SU-DHL-6 (cell line): Measurements from ENCODE around the gene ARHGAP26.

Source experiments
- H2AFZ ChIP-seq: fragments of 200-600 bp; sonication (generic); 2 replicates; pipeline ENCODE4 v1.6.1; 2014; ENCODE audit warnings: low read depth, mild to moderate bottlenecking, moderate library complexity, mixed read lengths, antibody characterized with exemption, low read length; ENCODE audit not compliant: severe bottlenecking
- H3F3A ChIP-seq: fragments of 200-600 bp; shearing (Covaris generic); 2 replicates; pipeline ENCODE4 v1.6.0; 2016; ENCODE audit warnings: antibody characterized with exemption, mild to moderate bottlenecking; ENCODE audit not compliant: insufficient read depth
- H3K27ac ChIP-seq: fragments of 200-600 bp; sonication (generic); 2 replicates; pipeline ENCODE4 v1.5.1; 2016; ENCODE audit warnings: low read depth, mild to moderate bottlenecking, low read length, moderate library complexity, mixed read lengths
- H3K27me3 ChIP-seq: fragments of 200-600 bp; sonication (generic), shearing (Covaris generic); 2 replicates; pipeline ENCODE4 v1.6.0; 2014; ENCODE audit warnings: mild to moderate bottlenecking, low read length
- H3K36me3 ChIP-seq: fragments of 200-600 bp; sonication (generic); 2 replicates; pipeline ENCODE4 v1.6.1; 2014; ENCODE audit warnings: mild to moderate bottlenecking, low read length, mixed read lengths
- H3K4me2 ChIP-seq: fragments of 300-600, 200-600 bp; shearing (Covaris generic), sonication (generic); 2 replicates; pipeline ENCODE4 v1.6.0; 2014; ENCODE audit warnings: low read length, low read depth, mild to moderate bottlenecking; ENCODE audit not compliant: poor library complexity, severe bottlenecking
- H3K4me3 ChIP-seq: fragments of 200-600 bp; sonication (generic); 2 replicates; pipeline ENCODE4 v1.5.1; 2014; ENCODE audit warnings: antibody characterized with exemption, low read length, mild to moderate bottlenecking, mixed read lengths; ENCODE audit not compliant: insufficient read depth, poor library complexity, severe bottlenecking
- H3K79me2 ChIP-seq: fragments of 200-600 bp; sonication (generic); 2 replicates; pipeline ENCODE4 v1.6.1; 2014; ENCODE audit warnings: mild to moderate bottlenecking, low read length, moderate library complexity; ENCODE audit not compliant: insufficient read depth
- H3K9ac ChIP-seq: fragments of 200-600 bp; sonication (generic); 2 replicates; pipeline ENCODE4 v1.7.0; 2014; ENCODE audit warnings: mild to moderate bottlenecking, low read length
- H3K9me2 ChIP-seq: fragments of 200-600 bp; sonication (generic); replicated peaks from 2 replicates; pipeline ENCODE4 v1.6.1; 2014; ENCODE audit warnings: low read length; ENCODE audit not compliant: insufficient read depth
- H3K9me3 ChIP-seq: fragments of 200-600 bp; sonication (generic); 2 replicates; pipeline ENCODE4 v1.6.1; 2014; ENCODE audit warnings: low read length, mixed read lengths; ENCODE audit not compliant: insufficient read depth
- H4K20me1 ChIP-seq: fragments of 200-600 bp; sonication (generic); 2 replicates; pipeline ENCODE4 v1.6.1; 2014; ENCODE audit warnings: low read depth, mild to moderate bottlenecking, antibody characterized with exemption, low read length, moderate library complexity, mixed read lengths
- EZH2phosphoT487 ChIP-seq: fragments of 200-600 bp; sonication (generic), shearing (Covaris generic); conservative IDR thresholded peaks from 2 replicates; pipeline ENCODE4 v1.6.1; 2018; ENCODE audit warnings: mild to moderate bottlenecking, antibody characterized with exemption, low read length, moderate library complexity, mixed read lengths
- TF ChIP-seq, protein P1 (sequence below): fragments of 200-600 bp; sonication (generic); IDR thresholded peaks from one replicate; pipeline ENCODE4 v1.5.1; 2017; ENCODE audit warnings: antibody characterized with exemption, mild to moderate bottlenecking, low read length, moderate library complexity; ENCODE audit not compliant: insufficient read depth, poor library complexity, severe bottlenecking

Gene ARHGAP26

DNA sequence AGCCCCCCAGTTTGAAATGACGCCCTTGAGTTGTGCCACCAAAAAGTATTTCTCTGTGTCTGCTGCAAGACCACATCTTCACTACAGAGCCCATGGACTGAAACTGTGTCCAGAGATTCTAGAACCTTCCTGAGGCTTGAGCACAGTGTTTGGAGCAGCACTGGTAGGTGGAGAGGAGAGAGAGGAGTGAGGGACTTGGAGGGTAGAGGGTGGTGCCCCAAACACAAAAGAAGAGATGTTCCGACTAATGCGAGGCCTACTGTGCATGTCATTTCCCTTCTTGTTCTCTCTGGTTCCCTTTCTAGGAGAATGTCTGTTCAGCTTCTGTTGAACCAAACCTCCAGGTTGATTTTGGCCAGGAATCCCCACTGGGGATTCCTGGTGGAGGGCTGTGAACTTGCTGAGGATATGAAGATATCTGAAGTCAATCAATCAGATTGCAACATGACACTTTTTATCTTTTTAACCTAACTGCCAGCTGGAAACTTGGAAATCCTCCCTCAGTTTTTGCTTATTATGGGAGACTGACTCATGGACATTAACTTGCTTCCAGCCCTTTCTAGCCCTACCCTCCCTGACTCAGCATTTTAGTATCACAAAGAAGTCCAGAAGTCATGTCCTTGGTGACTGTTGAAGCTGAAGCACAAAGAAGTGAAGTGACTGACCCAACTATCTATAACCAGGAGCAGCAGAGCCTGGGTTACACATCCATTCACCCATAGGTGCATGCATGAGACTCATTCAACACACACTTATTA is 478.8 kb downstream of the ARHGAP26 start:
- Histone ChIP-seq H3K36me3 (no peaks in the 10 kb centered on the region), H3K27ac (no peak overlapping the region), H3K9me2 (no peaks in the 10 kb centered on the region), H3K79me2 (no peaks in the 10 kb centered on the region), H3K4me3 (no peak overlapping the region), H3K9ac (no peak overlapping the region), H3K4me2 (no peak overlapping the region), H4K20me1 (no peaks in the 10 kb centered on the region), H3K9me3 (no peaks in the 10 kb centered on the region), H3K27me3 (no peaks in the 10 kb centered on the region), H3F3A (no peaks in the 10 kb centered on the region), H2AFZ (no peak overlapping the region)
- TF ChIP-seq, protein P1, sequence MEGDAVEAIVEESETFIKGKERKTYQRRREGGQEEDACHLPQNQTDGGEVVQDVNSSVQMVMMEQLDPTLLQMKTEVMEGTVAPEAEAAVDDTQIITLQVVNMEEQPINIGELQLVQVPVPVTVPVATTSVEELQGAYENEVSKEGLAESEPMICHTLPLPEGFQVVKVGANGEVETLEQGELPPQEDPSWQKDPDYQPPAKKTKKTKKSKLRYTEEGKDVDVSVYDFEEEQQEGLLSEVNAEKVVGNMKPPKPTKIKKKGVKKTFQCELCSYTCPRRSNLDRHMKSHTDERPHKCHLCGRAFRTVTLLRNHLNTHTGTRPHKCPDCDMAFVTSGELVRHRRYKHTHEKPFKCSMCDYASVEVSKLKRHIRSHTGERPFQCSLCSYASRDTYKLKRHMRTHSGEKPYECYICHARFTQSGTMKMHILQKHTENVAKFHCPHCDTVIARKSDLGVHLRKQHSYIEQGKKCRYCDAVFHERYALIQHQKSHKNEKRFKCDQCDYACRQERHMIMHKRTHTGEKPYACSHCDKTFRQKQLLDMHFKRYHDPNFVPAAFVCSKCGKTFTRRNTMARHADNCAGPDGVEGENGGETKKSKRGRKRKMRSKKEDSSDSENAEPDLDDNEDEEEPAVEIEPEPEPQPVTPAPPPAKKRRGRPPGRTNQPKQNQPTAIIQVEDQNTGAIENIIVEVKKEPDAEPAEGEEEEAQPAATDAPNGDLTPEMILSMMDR: no peak
- TF ChIP-seq EZH2phosphoT487: no peak

DNA sequence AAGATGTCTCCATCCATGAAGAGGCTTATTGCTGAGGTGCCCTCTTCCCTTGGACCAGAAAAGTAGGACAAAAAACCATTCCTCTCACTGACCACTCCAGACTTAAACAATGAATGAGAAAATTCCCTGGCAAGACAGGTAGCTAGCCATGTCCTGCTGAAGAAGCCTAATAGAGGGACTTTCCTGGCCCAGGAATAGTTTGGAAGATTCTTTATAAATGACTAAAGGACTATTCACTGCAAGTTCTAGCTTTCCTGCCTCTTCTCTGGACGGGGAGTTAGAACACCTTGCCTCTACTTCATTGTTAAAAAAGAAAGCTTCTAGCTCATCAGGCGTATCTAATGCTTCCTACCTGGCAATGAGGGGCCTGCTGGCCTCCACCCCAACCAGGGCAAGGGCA is 479.7 kb downstream of the ARHGAP26 start:
- Histone ChIP-seq H3K36me3 (no peaks in the 10 kb centered on the region), H3K9ac (no peak overlapping the region), H3K4me2 (no peak overlapping the region), H3K9me2 (no peaks in the 10 kb centered on the region), H3K9me3 (no peaks in the 10 kb centered on the region), H3F3A (no peaks in the 10 kb centered on the region), H2AFZ (no peak overlapping the region), H3K4me3 (no peak overlapping the region), H3K27ac (no peak overlapping the region), H4K20me1 (no peaks in the 10 kb centered on the region), H3K79me2 (no peaks in the 10 kb centered on the region), H3K27me3 (no peaks in the 10 kb centered on the region)
- no peak for TF ChIP-seq EZH2phosphoT487
- TF ChIP-seq, protein P1: no peak

DNA sequence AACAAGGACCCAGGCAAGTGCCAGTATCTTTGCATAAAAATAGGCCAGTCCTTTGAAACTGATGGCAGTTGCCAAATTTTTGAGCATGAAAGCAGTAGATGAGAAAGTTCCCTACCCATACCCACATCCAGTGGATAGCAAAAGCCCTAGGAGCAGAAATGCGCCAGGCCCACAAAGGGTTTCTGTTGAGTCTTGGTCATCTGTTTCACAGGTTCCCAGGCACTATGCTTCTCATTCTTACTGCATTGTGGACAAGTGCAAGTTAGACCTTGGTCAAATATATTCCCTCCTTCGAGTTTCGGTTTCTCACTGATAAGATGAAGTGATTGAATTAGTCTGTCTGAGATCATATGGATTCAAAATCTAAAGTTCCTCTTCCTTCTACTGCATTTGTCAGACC is 481.0 kb downstream of the ARHGAP26 start:
- Histone ChIP-seq H3K27me3 (no peaks in the 10 kb centered on the region), H3K4me3 (no peak overlapping the region), H3K9ac (no peak overlapping the region), H3K4me2 (no peak overlapping the region), H3K9me2 (no peaks in the 10 kb centered on the region), H3K27ac (no peak overlapping the region), H3K79me2 (no peaks in the 10 kb centered on the region), H3F3A (no peaks in the 10 kb centered on the region), H4K20me1 (no peaks in the 10 kb centered on the region), H2AFZ (no peak overlapping the region), H3K36me3 (no peaks in the 10 kb centered on the region), H3K9me3 (no peaks in the 10 kb centered on the region)
- TF ChIP-seq EZH2phosphoT487: no peak
- TF ChIP-seq, protein P1: no peak
